A204.1 (cell line): ENCODE results near the gene TAF1B.
A peak's percentile ranks its signal among the peaks of the same experiment; 100 is the strongest.
"Not testable (repeated sequence)": the region's sequence is repeated elsewhere in the genome, so short reads cannot be mapped to it uniquely, and the experiment has no call there.

Source experiments
- FAIRE-seq: peaks from 2 replicates; lab custom pipeline; 2012; peaks lifted over from hg19 to GRCh38; lab: Jason Lieb, UNC

Gene TAF1B

GRCh38 chr2:9885036-9885684 lies 41.9 kb downstream of the TAF1B start:
- FAIRE-seq: no peak

- no peak for FAIRE-seq
These were observed 44.2 kb downstream of the TAF1B start for GRCh38 chr2:9887513-9887912.

DNA sequence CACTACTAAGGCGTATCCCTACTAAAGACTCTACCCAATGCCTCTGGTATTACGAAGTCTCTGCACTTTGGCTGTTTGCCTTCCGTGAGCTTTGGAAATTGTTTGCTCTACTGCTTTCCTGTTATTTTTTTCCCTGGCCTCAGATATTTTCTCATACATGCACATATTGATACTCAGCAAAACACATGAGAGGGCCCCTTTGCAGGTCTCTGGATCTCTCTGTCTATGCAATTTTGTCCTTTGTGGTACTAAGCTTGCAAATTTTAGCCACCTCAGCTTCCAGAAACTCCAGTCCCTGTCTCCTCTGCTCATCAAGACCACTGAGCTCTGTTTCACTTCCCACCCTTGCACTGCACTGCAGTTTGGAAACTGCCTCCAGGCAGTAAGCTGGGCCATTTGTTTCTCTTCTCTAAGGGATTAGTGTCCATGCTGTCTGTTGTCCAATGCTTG lies 46.6 kb downstream of the TAF1B start:
- no peak for FAIRE-seq

- FAIRE-seq: no peak
These were observed 49.0 kb downstream of the TAF1B start for GRCh38 chr2:9892236-9892635.

GRCh38 chr2:9895669-9896590 lies 52.7 kb downstream of the TAF1B start:
- no peak for FAIRE-seq

DNA sequence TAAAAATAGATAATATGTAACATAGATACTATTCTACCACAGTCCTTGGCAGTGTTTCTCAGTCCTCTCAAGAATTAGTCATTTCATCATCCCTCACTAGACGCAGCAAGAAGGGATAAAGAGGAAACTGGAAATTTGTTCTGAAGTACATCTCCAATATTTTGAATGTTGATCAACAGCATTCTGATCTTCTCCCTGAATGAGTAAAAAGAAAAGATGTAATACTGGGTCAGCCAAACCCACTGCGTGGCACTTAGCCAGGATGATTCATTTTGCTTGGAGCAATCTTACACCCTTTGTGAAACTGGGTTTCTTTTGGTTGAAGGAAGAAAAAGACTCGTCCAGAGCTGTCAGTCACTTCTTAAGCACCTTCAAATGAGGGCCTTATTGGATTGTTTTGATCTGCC lies 54.1 kb downstream of the TAF1B start:
- FAIRE-seq: no peak

GRCh38 chr2:9897846-9898245 lies 54.6 kb downstream of the TAF1B start:
- no peak for FAIRE-seq

DNA sequence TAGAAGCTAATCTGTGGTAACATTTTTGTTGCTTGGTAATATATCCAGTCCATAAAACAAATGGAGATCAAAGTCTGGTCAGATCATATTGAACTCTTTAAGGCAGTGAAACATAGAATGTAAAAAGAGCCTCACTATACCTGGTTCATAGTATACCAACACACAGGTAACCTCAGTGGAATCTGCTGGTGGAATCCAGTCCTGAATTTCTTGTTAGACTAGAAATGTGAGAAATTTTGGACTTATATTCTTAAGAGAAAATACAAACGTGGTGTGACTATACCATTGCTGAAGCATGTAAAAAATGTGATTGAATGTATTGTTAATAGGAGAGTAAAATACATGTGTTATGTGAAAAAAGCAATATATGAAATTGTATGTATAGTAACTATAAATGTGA lies 62.1 kb downstream of the TAF1B start:
- FAIRE-seq: peak; percentile 70

GRCh38 chr2:9907402-9907801 lies 64.1 kb downstream of the TAF1B start:
- FAIRE-seq: no peak

DNA sequence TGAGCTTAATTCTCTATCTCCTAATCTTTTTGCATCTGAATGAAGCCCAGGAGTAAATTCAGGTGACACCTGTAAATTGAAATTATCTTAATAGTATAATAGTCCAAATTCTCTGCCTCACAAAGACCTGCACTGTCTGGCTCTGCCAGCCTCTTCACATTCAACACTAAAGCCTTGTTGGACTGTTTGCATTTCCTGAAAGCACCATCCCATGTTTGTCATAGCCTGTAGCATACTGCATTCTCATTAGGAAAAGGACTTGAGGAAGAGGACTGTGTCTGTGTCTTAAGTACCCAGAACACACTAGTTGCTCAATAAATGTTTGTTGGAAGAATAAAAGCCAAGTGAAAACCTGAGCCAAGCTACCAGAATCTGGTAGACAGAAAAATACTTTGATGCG lies 65.4 kb downstream of the TAF1B start:
- no peak for FAIRE-seq

DNA sequence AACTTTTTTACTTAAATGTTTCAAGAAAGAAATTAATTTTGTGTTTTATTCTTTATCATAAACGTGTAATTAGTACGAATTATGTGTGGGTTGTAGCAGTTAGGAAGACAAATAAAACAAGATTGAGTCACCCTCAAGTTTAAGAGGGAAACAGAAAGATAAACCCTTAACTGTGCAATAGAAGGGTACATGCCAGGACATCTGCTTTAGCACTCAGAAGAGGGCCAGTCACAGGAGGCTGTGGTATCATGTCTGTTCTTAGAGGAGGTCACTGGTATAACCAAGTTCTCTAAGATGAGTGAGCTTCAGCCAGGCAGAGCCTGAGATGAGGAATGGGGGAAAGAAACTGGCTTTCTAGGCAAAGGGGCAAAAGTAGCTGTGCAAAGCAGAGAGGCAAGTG lies 65.8 kb downstream of the TAF1B start:
- no peak for FAIRE-seq

DNA sequence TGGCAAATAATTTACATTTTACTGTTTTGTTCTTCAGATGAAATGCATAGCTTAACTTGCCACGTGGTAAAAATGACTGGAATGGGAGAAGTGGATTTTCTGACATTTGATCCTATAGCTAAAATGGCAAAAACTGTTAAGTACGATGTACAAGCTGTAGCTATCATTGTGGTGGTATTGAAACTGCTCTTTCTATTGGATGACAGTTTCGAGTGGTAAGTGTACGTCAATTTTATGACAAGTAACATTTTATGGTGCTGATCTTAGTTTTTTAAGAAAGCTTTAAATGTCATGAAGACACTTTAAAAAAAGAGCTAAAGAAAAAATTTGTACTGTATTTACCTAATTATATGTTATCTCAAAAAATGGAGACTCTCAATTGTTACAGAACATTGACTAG lies 67.4 kb downstream of the TAF1B start:
- FAIRE-seq: no peak

GRCh38 chr2:9912468-9912867 lies 69.2 kb downstream of the TAF1B start:
- FAIRE-seq: no peak

GRCh38 chr2:9914384-9915065 lies 71.3 kb downstream of the TAF1B start:
- FAIRE-seq: no peak

- no peak for FAIRE-seq
These were observed 75.0 kb downstream of the TAF1B start for GRCh38 chr2:9918275-9918674.

- no peak for FAIRE-seq
These were observed 76.2 kb downstream of the TAF1B start for GRCh38 chr2:9919512-9919911.

- not testable (repeated sequence) for FAIRE-seq
These were observed 83.7 kb downstream of the TAF1B start for GRCh38 chr2:9927020-9927419.

DNA sequence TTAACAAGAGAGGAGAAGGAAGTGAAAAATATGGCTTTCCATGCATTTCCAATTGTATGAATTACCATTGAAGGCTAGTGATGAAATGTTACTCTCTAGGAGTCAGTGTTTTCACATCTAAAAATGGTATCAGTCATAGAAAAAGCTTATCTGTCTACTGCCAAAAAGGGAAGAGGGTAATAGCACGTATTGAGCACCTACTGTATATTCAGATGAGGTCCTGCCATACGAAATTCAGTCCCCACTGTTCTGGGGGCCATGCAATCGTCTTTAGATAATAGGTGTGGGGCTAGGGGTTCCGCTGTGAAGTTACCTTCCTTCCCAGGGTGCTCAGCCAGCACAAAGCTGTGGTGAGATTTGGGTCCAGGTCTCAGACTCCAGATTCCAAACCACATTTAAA lies 94.0 kb downstream of the TAF1B start:
- no peak for FAIRE-seq

DNA sequence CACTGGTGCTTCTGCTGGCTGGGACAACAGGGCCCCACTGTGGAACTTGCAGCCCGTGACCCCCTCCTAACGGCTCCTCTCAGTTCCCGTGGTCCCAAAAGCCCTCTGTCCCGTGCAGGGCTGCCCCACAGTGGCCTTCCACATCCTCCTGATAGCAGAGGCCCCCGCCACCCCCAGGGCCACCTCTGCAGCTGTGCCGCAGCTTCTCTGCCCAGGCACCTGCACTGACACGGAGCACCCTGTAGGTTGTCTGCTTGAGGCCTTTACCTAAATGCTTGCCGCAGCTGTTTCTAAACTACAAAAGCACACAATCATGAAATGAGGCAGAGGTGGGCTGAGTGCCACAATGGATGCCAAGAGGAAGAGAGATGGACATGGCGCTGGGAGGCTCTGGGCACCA lies 94.7 kb downstream of the TAF1B start:
- FAIRE-seq: no peak

DNA sequence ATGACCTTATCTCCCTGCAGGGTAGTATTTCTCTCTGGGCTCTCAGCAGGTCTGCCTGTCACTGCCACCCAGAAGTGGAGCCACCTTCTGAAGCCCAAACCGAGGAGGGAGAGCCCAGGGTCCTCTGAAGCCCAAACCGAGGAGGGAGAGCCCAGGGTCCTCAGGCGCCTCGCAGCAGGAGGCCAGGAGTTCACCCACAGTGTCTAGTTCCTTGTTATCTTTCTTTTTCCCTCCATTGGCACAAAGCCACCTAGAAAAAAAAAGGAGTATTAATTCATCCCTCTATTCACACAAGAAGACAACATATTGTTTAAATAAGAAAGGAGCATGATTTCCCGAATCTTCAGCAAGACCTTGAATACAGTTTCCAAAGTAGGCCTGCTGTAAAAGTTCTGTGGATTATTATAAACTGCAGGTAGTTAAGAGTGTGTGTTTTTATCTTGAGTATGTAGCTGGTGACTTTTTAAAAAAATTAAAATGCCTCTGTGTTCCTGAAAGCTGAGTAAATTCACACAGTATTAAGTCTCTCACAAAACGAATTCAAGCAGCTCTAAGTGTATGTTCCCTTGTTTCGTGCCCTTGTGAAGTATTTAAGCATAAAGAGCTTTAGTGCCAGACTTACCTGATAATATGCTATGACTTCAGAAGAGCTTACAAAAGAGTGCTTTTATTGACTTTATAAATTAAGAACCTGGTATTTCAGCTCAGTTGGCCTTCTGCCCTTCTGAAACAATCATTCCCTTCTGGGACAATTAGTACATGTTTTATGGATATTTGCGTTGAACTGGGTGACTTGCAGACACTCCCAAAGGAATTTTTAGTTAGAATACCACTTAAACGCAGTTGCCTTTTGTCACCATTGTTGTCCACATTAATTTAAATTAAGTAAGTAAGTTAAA lies 96.6 kb downstream of the TAF1B start:
- FAIRE-seq: no peak

DNA sequence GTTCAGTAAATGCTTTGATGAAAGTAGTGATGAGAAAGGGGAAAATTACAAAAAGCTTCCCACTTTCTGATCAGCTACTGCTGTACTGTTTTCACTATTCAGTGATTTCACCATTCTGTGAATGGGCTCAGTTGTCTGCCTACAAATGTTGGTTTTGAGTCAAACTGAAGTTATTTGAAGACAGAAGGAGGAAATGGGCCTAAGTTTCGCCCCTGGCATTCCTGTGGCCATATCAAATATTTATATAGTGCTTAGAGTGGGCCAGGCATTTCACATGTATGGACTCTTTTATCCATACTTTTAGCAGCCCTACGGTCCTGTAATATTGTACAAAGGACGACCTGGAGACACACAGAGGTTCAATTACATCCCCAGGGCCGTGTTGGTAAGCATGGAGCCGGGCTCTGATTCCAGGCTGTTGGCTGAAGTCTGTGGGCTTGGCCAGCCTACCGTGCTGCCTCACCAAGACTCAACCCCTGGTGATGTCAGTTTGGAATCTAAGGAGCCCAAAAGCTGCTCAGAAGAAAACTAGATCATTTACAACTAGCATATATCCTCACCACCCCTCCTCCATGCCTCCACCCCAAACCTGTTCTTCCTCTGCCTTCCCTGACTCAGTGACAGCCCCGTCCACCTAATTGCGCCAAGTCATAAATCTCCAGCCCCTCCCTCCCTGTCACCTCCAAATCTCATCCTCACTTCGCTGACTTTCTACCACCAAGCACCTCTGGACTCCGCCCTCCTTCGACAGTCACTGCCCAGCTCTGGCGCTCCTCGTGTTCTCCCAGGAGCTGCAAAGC lies 98.1 kb downstream of the TAF1B start:
- no peak for FAIRE-seq
